SH-SY5Y (cell line): ENCODE results near the gene DUS2.

Experiments used
- GATA2 ChIP-seq: IDR thresholded peaks from 2 replicates; pipeline ENCODE4 v1.6.1; 2011; ENCODE audit warnings: mild to moderate bottlenecking, low read depth, low read length
- GATA3 ChIP-seq: IDR thresholded peaks from 2 replicates; pipeline ENCODE4 v1.6.1; 2011; ENCODE audit warnings: low read depth, mild to moderate bottlenecking, low read length, moderate library complexity

DNA sequence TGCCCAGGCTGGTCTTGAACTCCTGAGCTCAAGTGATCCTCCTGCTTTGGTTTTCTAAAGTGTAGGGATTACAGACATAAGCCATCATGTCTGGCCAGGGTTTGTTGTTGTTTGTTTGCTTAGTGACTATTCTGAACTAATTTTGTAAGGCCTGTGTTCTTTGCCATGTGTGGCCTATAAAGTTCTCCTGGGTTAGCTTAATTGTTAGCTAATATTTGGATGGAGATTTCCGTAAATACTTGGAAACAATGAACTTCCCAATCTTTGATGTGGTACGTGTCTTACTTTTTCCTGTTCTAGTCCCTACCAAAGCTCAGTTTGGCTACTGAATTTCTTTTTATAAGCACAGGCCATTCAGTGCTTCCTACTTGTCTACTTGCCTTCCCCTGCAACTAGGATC lies 24.9 kb downstream of the DUS2 start:
- TF ChIP-seq GATA3 (no peak), GATA2 (no peak)
